Fibroblast of villous mesenchyme (primary cell): ENCODE results near the gene TAS2R13. TPM values are rescaled to one million over a fixed set of nuclear protein-coding genes. Genes with fewer than 3 reads are reported as not detected.
A peak's percentile ranks its signal among the peaks of the same experiment; 100 is the strongest.

ENCODE experiments used
- DNase-seq: peaks from one replicate; pipeline ENCODE4 v3.0.0-alpha.2; 2010; ENCODE audit warnings: low read depth
- H3K4me3 ChIP-seq: 2 replicates; pipeline ENCODE4 v1.5.1; 2011; ENCODE audit warnings: low read depth, mild to moderate bottlenecking, low read length
- CTCF ChIP-seq: IDR thresholded peaks from 2 replicates; pipeline ENCODE4 v1.5.1; 2012; ENCODE audit warnings: low read depth, mild to moderate bottlenecking, low read length; ENCODE audit not compliant: insufficient read depth
- total RNA-seq: library from RNA; depleted of rRNA; stranded (reverse); fragments of >200 nt; gene quantifications from 2 replicates; pipeline ENCODE4 v1.2.3, GENCODE V29; 2012

TAS2R13 gene
- total RNA-seq, 1 donor: 3.0 TPM

GRCh38 chr12:10940389-10940788 lies 31.0 kb upstream of the TAS2R13 start:
- TF ChIP-seq CTCF: no peak
- DNase-seq: peak; percentile 27
- H3K4me3 ChIP-seq: no peak overlapping the region

- no peak for TF ChIP-seq CTCF
- no peak for DNase-seq
- no peak within 1 kb of the TSS for H3K4me3 ChIP-seq
Measured at GRCh38 chr12:10939163-10939562, 29.8 kb upstream of the TAS2R13 start, which contains the start of gene TAS2R14. Gene TAS2R14, minus strand, starts transcription at chr12:10939263. Its CDS starts 56 bp downstream, at chr12:10939207.

GRCh38 chr12:10936506-10936905 lies 27.1 kb upstream of the TAS2R13 start:
- no peak overlapping the region for H3K4me3 ChIP-seq
- TF ChIP-seq CTCF: no peak
- no peak for DNase-seq

GRCh38 chr12:10928746-10929286 lies 19.5 kb upstream of the TAS2R13 start, which contains the start of gene PRH2:
Gene PRH2, plus strand, starts transcription at chr12:10929236. Its CDS starts 38 bp downstream, at chr12:10929274.
- no peak for DNase-seq
- no peak for TF ChIP-seq CTCF
- H3K4me3 ChIP-seq: no peak within 1 kb of the TSS

GRCh38 chr12:10926269-10926668 lies 16.9 kb upstream of the TAS2R13 start:
- H3K4me3 ChIP-seq: no peak overlapping the region
- no peak for DNase-seq
- TF ChIP-seq CTCF: no peak

- TF ChIP-seq CTCF: no peak
- H3K4me3 ChIP-seq: no peak overlapping the region
- DNase-seq: no peak
Measured at GRCh38 chr12:10919809-10920208, 10.4 kb upstream of the TAS2R13 start.

- TF ChIP-seq CTCF: no peak
- no peak overlapping the region for H3K4me3 ChIP-seq
- no peak for DNase-seq
Measured at GRCh38 chr12:10910380-10910779, 1.0 kb upstream of the TAS2R13 start.
